ENCODE measurements around the gene CLIP2. TPM values are rescaled to one million over a fixed set of nuclear protein-coding genes. Genes with fewer than 3 reads are reported as not detected.
"Not testable (repeated sequence)": the region's sequence is repeated elsewhere in the genome, so short reads cannot be mapped to it uniquely, and the experiment has no call there.

CLIP2 gene
- total and polyA plus RNA-seq, 4 donors = 15.3 to 35.7 (median 21.9) TPM

GRCh38 chr7:74376256-74377036, 87.2 kb downstream of the CLIP2 start:
- 75 to 80% methylated on average over 37 of the region's 37 CpGs for WGBS, 2 donors
- intact Hi-C loops (cut with DNase I) = no loop called here
- ATAC-seq (ENCODE audit: low FRiP score) = no peak

GRCh38 chr7:74379938-74380337, 90.7 kb downstream of the CLIP2 start:
- WGBS, 2 donors = 42 to 46% methylated on average over 2 of the region's 2 CpGs
- DNase-seq (peak in 1 of 2 donors; percentile 68), ATAC-seq (ENCODE audit: low FRiP score) (peak; percentile 85)
- intact Hi-C loops (cut with DNase I) = loop anchor here in 1 of 2 donors (5.0 to 10.0 kb wide), 2 partner anchors 88 to 315 kb away; no protein-coding TSS in a partner anchor
- Histone ChIP-seq H3K9me3 (ENCODE audit: control insufficient read depth, low read length) (no peaks in the 10 kb centered on the region), H3K4me1 (ENCODE audit: control insufficient read depth in 1 of 2, insufficient read depth in 2 of 2, low read length in 2 of 2) (peaks cover 0 to 3% of the 10 kb centered on the region in 2 donors), H3K4me3 (ENCODE audit: low read length in 2 of 2) (no peak overlapping the region), H3K36me3 (ENCODE audit: control insufficient read depth in 1 of 2, insufficient read depth in 2 of 2, low read length in 1 of 2) (peaks cover 0 to 2% of the 10 kb centered on the region in 2 donors), H3K27me3 (ENCODE audit: control insufficient read depth in 1 of 2, insufficient read depth in 2 of 2, low read length in 1 of 2) (no peaks in the 10 kb centered on the region), H3K27ac (ENCODE audit: low read depth in 1 of 2, low read length in 2 of 2) (no peak overlapping the region)

More at GRCh38 chr7:74376256-74377036, 87.2 kb downstream of the CLIP2 start:
- Histone ChIP-seq H3K4me1 (ENCODE audit: control insufficient read depth in 1 of 2, insufficient read depth in 2 of 2, low read length in 2 of 2) (peaks cover 0 to 3% of the 10 kb centered on the region in 2 donors), H3K27me3 (ENCODE audit: control insufficient read depth in 1 of 2, insufficient read depth in 2 of 2, low read length in 1 of 2) (no peaks in the 10 kb centered on the region), H3K9me3 (ENCODE audit: control insufficient read depth, low read length) (no peaks in the 10 kb centered on the region), H3K36me3 (ENCODE audit: control insufficient read depth in 1 of 2, insufficient read depth in 2 of 2, low read length in 1 of 2) (peaks cover 0 to 2% of the 10 kb centered on the region in 2 donors), H3K4me3 (ENCODE audit: low read length in 2 of 2) (no peak overlapping the region), H3K27ac (ENCODE audit: low read depth in 1 of 2, low read length in 2 of 2) (no peak overlapping the region)
- no peak for DNase-seq

GRCh38 chr7:74380720-74381119, 91.5 kb downstream of the CLIP2 start:
- ATAC-seq (ENCODE audit: low FRiP score) = no peak
- WGBS, 2 donors = 28 to 34% methylated on average over 7 of the region's 7 CpGs

GRCh38 chr7:74384086-74384485, 94.9 kb downstream of the CLIP2 start:
- H3K9me3 ChIP-seq (ENCODE audit: control insufficient read depth, low read length); H3K27ac ChIP-seq (ENCODE audit: low read depth in 1 of 2, low read length in 2 of 2); H3K27me3 ChIP-seq (ENCODE audit: control insufficient read depth in 1 of 2, insufficient read depth in 2 of 2, low read length in 1 of 2); H3K4me1 ChIP-seq (ENCODE audit: control insufficient read depth in 1 of 2, insufficient read depth in 2 of 2, low read length in 2 of 2); ATAC-seq (ENCODE audit: low FRiP score); H3K4me3 ChIP-seq (ENCODE audit: low read length in 2 of 2); H3K36me3 ChIP-seq (ENCODE audit: control insufficient read depth in 1 of 2, insufficient read depth in 2 of 2, low read length in 1 of 2); DNase-seq: not testable (repeated sequence)
- 72 to 83% methylated on average over 4 of the region's 4 CpGs for WGBS, 2 donors
- intact Hi-C loops (cut with DNase I) = loop anchor here in 1 of 2 donors (5.0 to 10.0 kb wide), 2 partner anchors 92 to 319 kb away; no protein-coding TSS in a partner anchor

More at GRCh38 chr7:74380720-74381119, 91.5 kb downstream of the CLIP2 start:
- DNase-seq = no peak
- Histone ChIP-seq H3K36me3 (ENCODE audit: control insufficient read depth in 1 of 2, insufficient read depth in 2 of 2, low read length in 1 of 2) (peaks cover 0 to 2% of the 10 kb centered on the region in 2 donors), H3K9me3 (ENCODE audit: control insufficient read depth, low read length) (no peaks in the 10 kb centered on the region), H3K4me3 (ENCODE audit: low read length in 2 of 2) (no peak overlapping the region), H3K27me3 (ENCODE audit: control insufficient read depth in 1 of 2, insufficient read depth in 2 of 2, low read length in 1 of 2) (no peaks in the 10 kb centered on the region), H3K4me1 (ENCODE audit: control insufficient read depth in 1 of 2, insufficient read depth in 2 of 2, low read length in 2 of 2) (peaks cover 0 to 3% of the 10 kb centered on the region in 2 donors), H3K27ac (ENCODE audit: low read depth in 1 of 2, low read length in 2 of 2) (peak overlapping the region in 1 of 2 donors; percentile 5)
- intact Hi-C loops (cut with DNase I) = loop anchor here in 1 of 2 donors (5.0 to 10.0 kb wide), 2 partner anchors 88 to 316 kb away; no protein-coding TSS in a partner anchor

GRCh38 chr7:74384854-74385253, 95.6 kb downstream of the CLIP2 start:
- ATAC-seq (ENCODE audit: low FRiP score); H3K27me3 ChIP-seq (ENCODE audit: control insufficient read depth in 1 of 2, insufficient read depth in 2 of 2, low read length in 1 of 2); H3K9me3 ChIP-seq (ENCODE audit: control insufficient read depth, low read length); H3K27ac ChIP-seq (ENCODE audit: low read depth in 1 of 2, low read length in 2 of 2); H3K4me3 ChIP-seq (ENCODE audit: low read length in 2 of 2); H3K4me1 ChIP-seq (ENCODE audit: control insufficient read depth in 1 of 2, insufficient read depth in 2 of 2, low read length in 2 of 2); H3K36me3 ChIP-seq (ENCODE audit: control insufficient read depth in 1 of 2, insufficient read depth in 2 of 2, low read length in 1 of 2); DNase-seq: not testable (repeated sequence)
- WGBS, 2 donors = 68 to 88% methylated on average over 8 of the region's 8 CpGs
- intact Hi-C loops (cut with DNase I) = loop anchor here in 1 of 2 donors (5.0 to 10.0 kb wide), 2 partner anchors 93 to 320 kb away; no protein-coding TSS in a partner anchor

- Histone ChIP-seq H3K27ac (ENCODE audit: low read depth in 1 of 2, low read length in 2 of 2) (no peak overlapping the region), H3K36me3 (ENCODE audit: control insufficient read depth in 1 of 2, insufficient read depth in 2 of 2, low read length in 1 of 2) (peaks cover 0 to 4% of the 10 kb centered on the region in 2 donors), H3K4me1 (ENCODE audit: control insufficient read depth in 1 of 2, insufficient read depth in 2 of 2, low read length in 2 of 2) (no peaks in the 10 kb centered on the region), H3K9me3 (ENCODE audit: control insufficient read depth, low read length) (no peaks in the 10 kb centered on the region), H3K27me3 (ENCODE audit: control insufficient read depth in 1 of 2, insufficient read depth in 2 of 2, low read length in 1 of 2) (no peaks in the 10 kb centered on the region), H3K4me3 (ENCODE audit: low read length in 2 of 2) (no peak overlapping the region)
- no peak for DNase-seq
- WGBS, 2 donors = 85 to 92% methylated on average over 9 of the region's 9 CpGs
- intact Hi-C loops (cut with DNase I) = loop anchor here in 1 of 2 donors (10.0 kb wide), 1 partner anchor 323 kb away; no protein-coding TSS in a partner anchor
- no peak for ATAC-seq (ENCODE audit: low FRiP score)
These were observed 98.4 kb downstream of the CLIP2 start for GRCh38 chr7:74387606-74388005.

GRCh38 chr7:74388880-74389415, 99.7 kb downstream of the CLIP2 start:
- no peaks in the 10 kb centered on the region for H3K4me1 ChIP-seq (ENCODE audit: control insufficient read depth in 1 of 2, insufficient read depth in 2 of 2, low read length in 2 of 2)
- ATAC-seq (ENCODE audit: low FRiP score) (no peak), DNase-seq (no peak)
- H3K4me3 ChIP-seq (ENCODE audit: low read length in 2 of 2) = no peak overlapping the region
- peaks cover 0 to 4% of the 10 kb centered on the region in 2 donors for H3K36me3 ChIP-seq (ENCODE audit: control insufficient read depth in 1 of 2, insufficient read depth in 2 of 2, low read length in 1 of 2)
- 93 to 94% methylated on average over 21 of the region's 21 CpGs for WGBS, 2 donors
- H3K9me3 ChIP-seq (ENCODE audit: control insufficient read depth, low read length) = no peaks in the 10 kb centered on the region
- intact Hi-C loops (cut with DNase I) = loop anchor here in 1 of 2 donors (10.0 kb wide), 1 partner anchor 324 kb away; no protein-coding TSS in a partner anchor
- H3K27ac ChIP-seq (ENCODE audit: low read depth in 1 of 2, low read length in 2 of 2) = no peak overlapping the region
- H3K27me3 ChIP-seq (ENCODE audit: control insufficient read depth in 1 of 2, insufficient read depth in 2 of 2, low read length in 1 of 2) = no peaks in the 10 kb centered on the region

- peak in 1 of 2 donors; percentile 79 for DNase-seq
- intact Hi-C loops (cut with DNase I); H3K9me3 ChIP-seq (ENCODE audit: control insufficient read depth, low read length); H3K27me3 ChIP-seq (ENCODE audit: control insufficient read depth in 1 of 2, insufficient read depth in 2 of 2, low read length in 1 of 2); H3K4me1 ChIP-seq (ENCODE audit: control insufficient read depth in 1 of 2, insufficient read depth in 2 of 2, low read length in 2 of 2); H3K4me3 ChIP-seq (ENCODE audit: low read length in 2 of 2): not testable (repeated sequence)
- peaks cover 0 to 12% of the 10 kb centered on the region in 2 donors for H3K36me3 ChIP-seq (ENCODE audit: control insufficient read depth in 1 of 2, insufficient read depth in 2 of 2, low read length in 1 of 2)
- ATAC-seq (ENCODE audit: low FRiP score) = peak; percentile 87
- peak overlapping the region in 1 of 2 donors; percentile 17 for H3K27ac ChIP-seq (ENCODE audit: low read depth in 1 of 2, low read length in 2 of 2)
- WGBS, 2 donors = 7 to 16% methylated on average over 6 of the region's 6 CpGs
These were observed 104.5 kb downstream of the CLIP2 start for GRCh38 chr7:74393722-74394121.
